ENCODE data around the gene NPIPB9. TPM values are rescaled to one million over a fixed set of nuclear protein-coding genes. Genes with fewer than 3 reads are reported as not detected.
"Not testable (repeated sequence)": the region's sequence is repeated elsewhere in the genome, so short reads cannot be mapped to it uniquely, and the experiment has no call there.

NPIPB9 gene
- polyA plus RNA-seq, 3 donors = 1.4 to 5.5 (median 2.2) TPM

DNA sequence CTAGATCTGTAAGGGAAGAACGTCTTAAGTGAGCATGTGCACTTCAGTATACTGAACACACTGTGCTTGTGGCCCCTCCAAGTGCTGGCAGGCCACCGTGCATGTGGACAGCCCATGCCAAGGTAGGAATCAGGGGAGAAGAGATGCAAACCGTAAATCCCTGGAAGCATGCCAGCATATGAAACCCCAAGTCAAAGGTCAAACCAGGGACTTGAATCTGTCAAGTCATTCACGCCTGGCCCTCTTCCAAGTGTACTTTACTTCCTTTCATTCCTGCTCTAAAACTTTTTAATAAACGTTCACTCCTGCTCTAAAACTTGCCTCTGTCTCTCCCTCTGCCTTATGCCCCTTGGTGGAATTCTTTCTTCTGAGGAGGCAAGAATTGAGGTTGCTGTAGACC, 68.4 kb downstream of the NPIPB9 start:
- no peak for DNase-seq

DNA sequence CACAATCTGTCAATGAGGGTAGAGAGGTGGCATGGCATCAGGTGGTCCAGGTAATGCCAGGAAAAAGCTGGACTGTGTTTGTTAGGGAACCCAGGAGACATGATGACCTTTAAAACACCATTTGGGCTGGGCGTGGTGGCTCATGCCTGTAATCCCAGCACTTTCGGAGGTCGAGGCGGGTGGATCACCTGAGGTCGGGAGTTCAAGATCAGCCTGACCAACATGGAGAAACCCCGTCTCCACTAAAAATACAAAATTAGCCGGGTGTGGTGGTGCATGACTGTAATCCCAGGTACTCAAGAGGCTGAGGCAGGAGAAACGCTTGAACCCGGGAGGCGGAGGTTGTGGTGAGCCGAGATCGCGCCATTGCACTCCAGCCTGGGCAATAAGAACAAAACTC, 69.0 kb downstream of the NPIPB9 start:
- not testable (repeated sequence) for DNase-seq

DNA sequence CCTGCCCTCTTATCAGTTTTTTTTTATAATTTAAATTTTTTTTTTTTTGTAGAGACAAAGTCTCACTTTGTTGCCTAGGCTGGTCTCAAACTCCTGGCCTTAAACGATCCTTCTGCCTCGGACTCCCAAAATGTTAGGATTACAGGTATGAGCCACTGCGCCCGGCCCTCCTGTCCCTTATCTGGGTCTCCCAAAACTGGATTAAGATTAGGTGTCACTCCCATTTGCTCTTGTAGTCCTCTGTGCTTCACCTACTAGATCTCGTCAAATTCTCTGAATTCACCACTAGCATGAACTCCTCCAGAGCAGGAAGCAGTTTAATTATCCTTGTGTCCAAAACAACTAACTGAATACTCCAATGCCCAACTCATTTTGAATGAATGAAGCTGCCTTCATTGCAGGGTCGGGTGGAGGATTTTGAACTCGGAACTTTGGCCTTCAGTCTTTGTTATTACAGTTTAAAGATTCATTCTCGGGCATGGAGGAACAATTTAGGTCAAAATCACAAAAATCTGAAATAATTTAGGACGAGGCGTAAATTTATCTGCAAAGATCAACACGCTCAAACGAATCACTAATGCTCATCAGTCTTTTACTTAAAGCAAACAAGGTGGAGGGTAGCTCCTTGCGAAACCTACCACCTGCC, 70.4 kb downstream of the NPIPB9 start:
- no peak for DNase-seq

Other genes with a start within 250 kb of the NPIPB9 start
- not detected for gene IL27, start 245.0 kb upstream of the NPIPB9 start, polyA plus RNA-seq (ENCODE audit: insufficient read length in 3 of 3)
- gene NUPR1, start 212.8 kb upstream of the NPIPB9 start, polyA plus RNA-seq (ENCODE audit: insufficient read length in 3 of 3) = 10 to 100 TPM in 1 of 3 donors, 1 to 10 TPM in 2; 6.4 to 10.6 (median 7.8) TPM
- gene SGF29, start 197.9 kb upstream of the NPIPB9 start, polyA plus RNA-seq (ENCODE audit: insufficient read length in 3 of 3) = 10 to 100 TPM; 11.5 to 26.0 (median 22.6) TPM
- 1 to 10 TPM in 2 of 3 donors, under 1 TPM in 1; 0.81 to 3.1 (median 2.7) TPM for gene SULT1A2, start 154.7 kb upstream of the NPIPB9 start, polyA plus RNA-seq (ENCODE audit: insufficient read length in 3 of 3)
- gene SULT1A1, start 141.7 kb upstream of the NPIPB9 start, polyA plus RNA-seq (ENCODE audit: insufficient read length in 3 of 3) = 10 to 100 TPM; 21.9 to 30.4 (median 30.3) TPM
- 1 to 10 TPM; 2.1 to 3.6 (median 2.3) TPM for gene NPIPB8, start 113.7 kb upstream of the NPIPB9 start, polyA plus RNA-seq (ENCODE audit: insufficient read length in 3 of 3)
- gene EIF3C, start 40.3 kb upstream of the NPIPB9 start, polyA plus RNA-seq (ENCODE audit: insufficient read length in 3 of 3) = 100 to 1,000 TPM; 447 to 620 (median 545) TPM
- gene ATXN2L, start 71.2 kb downstream of the NPIPB9 start, polyA plus RNA-seq (ENCODE audit: insufficient read length in 3 of 3) = 100 to 1,000 TPM; 116 to 132 (median 127) TPM
- 100 to 1,000 TPM; 220 to 228 (median 223) TPM for gene TUFM, start 94.6 kb downstream of the NPIPB9 start, polyA plus RNA-seq (ENCODE audit: insufficient read length in 3 of 3)
- 10 to 100 TPM; 69.7 to 92.7 (median 86.7) TPM for gene SH2B1, start 112.1 kb downstream of the NPIPB9 start, polyA plus RNA-seq (ENCODE audit: insufficient read length in 3 of 3)
- gene ATP2A1, start 126.7 kb downstream of the NPIPB9 start, polyA plus RNA-seq (ENCODE audit: insufficient read length in 3 of 3) = 1 to 10 TPM; 3.7 to 9.9 (median 5.2) TPM
- 10 to 100 TPM; 26.0 to 32.0 (median 30.8) TPM for gene RABEP2, start 173.5 kb downstream of the NPIPB9 start, polyA plus RNA-seq (ENCODE audit: insufficient read length in 3 of 3)
- gene CD19, start 180.2 kb downstream of the NPIPB9 start, polyA plus RNA-seq (ENCODE audit: insufficient read length in 3 of 3) = 1 to 10 TPM; 3.8 to 5.0 (median 4.4) TPM
- 10 to 100 TPM; 30.8 to 85.9 (median 76.7) TPM for gene NFATC2IP, start 199.2 kb downstream of the NPIPB9 start, polyA plus RNA-seq (ENCODE audit: insufficient read length in 3 of 3)
- gene SPNS1, start 223.0 kb downstream of the NPIPB9 start, polyA plus RNA-seq (ENCODE audit: insufficient read length in 3 of 3) = 10 to 100 TPM; 51.3 to 64.6 (median 60.5) TPM
- 1 to 10 TPM; 5.8 to 9.5 (median 9.1) TPM for gene LAT, start 233.3 kb downstream of the NPIPB9 start, polyA plus RNA-seq (ENCODE audit: insufficient read length in 3 of 3)

Measured in renal pelvis (tissue), 4 donors.